ENCODE measurements around the gene SLC25A29.
A peak's percentile ranks its signal among the peaks of the same experiment; 100 is the strongest.
"Not testable (repeated sequence)": the region's sequence is repeated elsewhere in the genome, so short reads cannot be mapped to it uniquely, and the experiment has no call there.

Gene SLC25A29

DNA sequence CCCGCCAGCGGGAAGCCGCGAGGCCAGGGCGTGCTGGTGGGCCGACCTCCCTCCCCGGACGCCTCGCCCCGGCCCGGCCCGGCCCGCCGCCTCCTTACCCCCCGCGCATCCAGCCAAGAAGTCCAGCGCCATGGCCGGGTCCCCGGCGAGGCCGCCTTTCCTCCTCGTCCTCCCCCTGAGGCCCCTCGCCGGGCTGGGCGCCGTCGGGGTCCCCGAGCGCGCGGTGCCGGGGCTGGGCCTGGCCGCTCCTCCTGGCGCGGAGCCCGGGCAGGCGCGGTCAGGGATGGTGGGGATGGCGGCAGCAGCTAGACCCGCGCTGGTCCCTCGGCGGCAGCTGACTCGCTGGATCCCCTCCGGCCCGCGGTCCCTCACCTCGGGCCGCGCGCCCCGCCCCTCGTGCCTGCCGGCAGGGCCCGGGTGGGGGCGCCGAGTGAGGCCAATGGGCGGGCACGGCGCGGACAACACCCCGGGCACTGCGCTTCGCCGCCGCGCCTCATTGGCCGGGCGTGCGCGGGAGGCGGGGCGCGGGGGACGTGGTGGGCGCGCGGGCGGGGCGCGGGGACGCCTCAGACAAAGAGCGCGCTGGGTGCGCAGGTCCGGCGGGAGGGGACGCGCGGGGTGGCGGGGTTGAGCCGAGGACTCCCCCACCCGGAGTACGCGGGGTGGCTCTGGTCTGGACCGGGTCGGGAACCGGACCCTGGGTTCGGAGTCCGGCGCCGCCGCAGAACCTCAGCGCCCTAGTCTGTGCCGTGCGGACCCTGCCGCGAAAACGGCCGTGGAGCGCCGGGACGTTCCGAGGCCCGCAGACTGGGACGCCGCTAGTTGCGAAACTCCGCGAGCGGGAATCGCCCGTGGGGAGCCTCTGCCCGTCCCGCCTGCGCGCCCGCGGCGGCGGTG, at the start of gene SLC25A29:
TSS of gene SLC25A29 (minus strand) at position 344 of the 897 bp plus-strand sequence. CDS start at position 132, 212 bp downstream.
- DNase-seq (ENCODE audit: low spot score), result peak; percentile 98

- no peak for DNase-seq (ENCODE audit: low spot score)
Measured at GRCh38 chr14:100350986-100351385, 44.7 kb upstream of the SLC25A29 start.

- no peak for DNase-seq (ENCODE audit: low spot score)
Measured at GRCh38 chr14:100350276-100350926, 44.2 kb upstream of the SLC25A29 start.

DNA sequence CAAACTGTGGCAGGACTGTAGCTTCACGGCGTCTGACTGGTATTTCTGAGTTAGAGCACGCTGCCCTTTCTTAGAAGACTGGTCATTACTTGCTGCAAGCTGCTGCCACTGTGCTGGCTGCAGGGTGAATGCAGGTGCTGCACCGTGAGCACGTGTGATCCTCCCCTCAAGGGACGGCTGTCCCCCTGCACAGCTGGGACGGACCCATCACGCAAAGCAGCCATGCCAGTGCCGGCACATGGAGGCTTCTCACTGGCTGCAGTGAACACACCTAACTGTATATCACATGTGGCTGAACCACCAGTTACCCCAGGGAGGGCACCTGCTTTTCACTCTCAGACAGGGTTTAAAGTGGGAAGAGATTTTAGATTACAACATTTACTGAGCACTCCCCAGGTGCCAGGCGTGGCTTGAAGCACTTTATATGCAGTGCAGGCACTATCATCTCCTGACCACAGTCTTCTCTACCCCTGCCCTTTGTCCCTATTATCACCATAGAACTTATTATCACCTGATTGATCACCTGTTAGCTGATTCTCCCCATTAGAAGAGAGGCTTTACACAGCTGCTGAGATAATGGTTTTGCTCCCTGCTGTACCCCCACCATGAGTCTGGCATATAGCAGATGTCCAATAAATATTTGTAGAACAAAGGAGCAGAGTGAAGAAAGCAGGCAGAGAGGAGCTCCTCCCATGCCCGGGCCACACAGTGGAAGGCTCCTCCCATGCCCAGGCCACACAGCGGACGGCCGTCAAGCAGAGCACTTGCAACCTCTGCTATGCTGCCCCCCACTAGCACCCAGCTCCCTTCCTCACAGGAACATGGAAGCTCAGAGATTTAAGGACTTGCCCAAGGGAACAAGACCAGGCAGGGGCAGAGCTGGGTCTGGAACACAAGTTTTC, 42.8 kb upstream of the SLC25A29 start:
- no peak for DNase-seq (ENCODE audit: low spot score)

DNA sequence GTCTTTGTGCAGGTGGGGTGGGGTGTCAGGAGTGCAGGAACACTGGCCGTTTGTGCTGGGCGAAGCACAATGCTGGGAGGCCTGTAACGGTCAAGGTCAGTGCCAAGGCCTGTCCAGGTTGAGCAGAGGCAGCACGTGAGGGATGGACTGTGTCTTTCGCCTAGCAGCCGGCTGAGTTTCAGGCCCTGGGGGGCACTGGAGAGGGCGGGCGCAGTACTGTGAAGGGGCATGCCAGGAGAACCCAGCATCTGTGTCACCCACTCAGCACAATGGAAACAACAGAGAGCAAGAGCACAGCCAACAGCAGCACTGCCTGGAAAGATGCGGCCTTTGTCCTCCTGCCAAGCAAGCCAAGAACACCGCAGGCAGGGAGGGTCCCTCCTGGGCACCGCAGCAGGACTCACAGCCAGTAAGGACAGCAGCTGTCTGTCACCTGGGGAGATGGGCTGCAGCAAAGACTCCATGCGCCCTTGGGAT, 42.0 kb upstream of the SLC25A29 start:
- no peak for DNase-seq (ENCODE audit: low spot score)

DNA sequence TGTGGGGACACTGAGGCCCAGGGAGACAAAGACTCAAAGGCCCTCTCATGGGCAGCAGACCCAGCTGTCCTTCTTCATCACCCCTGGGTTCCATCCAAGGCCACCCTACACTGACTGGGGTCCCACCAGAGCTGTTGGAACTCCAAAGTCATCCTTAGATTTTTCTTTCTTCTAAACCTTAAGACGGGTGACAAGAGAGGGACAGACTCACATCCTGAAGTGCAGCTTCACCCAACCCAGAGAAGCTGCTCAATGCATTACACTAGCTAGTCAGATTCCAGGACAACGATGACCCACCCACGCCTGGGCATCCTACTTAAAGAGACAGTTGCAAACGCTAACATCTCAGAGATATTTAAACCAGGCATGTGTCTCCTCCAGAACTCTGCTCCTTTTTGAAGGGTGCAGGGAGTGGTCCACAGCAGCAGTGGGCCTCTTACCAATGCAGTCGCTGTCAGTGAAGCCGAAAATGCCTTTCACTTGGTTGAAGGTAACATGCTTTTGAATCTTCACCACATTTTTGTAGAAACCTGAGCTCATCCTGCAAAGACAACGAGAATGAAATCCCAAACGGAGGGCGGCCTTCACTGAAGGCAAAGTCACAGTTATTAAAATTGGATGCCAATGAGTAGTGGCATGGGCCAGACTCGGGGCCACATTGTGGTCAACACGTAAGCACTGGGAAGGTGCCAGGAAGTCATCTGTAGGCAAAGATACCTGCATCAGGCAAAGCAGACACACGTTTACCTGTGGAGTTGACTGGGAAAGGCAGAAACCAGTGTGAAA, 40.3 kb upstream of the SLC25A29 start:
- no peak for DNase-seq (ENCODE audit: low spot score)

GRCh38 chr14:100345711-100346110, 39.5 kb upstream of the SLC25A29 start:
- no peak for DNase-seq (ENCODE audit: low spot score)

GRCh38 chr14:100344657-100345056, 38.4 kb upstream of the SLC25A29 start:
- not testable (repeated sequence) for DNase-seq (ENCODE audit: low spot score)

- not testable (repeated sequence) for DNase-seq (ENCODE audit: low spot score)
Measured at GRCh38 chr14:100342826-100343225, 36.6 kb upstream of the SLC25A29 start.

GRCh38 chr14:100342195-100342594, 36.0 kb upstream of the SLC25A29 start:
- no peak for DNase-seq (ENCODE audit: low spot score)

DNA sequence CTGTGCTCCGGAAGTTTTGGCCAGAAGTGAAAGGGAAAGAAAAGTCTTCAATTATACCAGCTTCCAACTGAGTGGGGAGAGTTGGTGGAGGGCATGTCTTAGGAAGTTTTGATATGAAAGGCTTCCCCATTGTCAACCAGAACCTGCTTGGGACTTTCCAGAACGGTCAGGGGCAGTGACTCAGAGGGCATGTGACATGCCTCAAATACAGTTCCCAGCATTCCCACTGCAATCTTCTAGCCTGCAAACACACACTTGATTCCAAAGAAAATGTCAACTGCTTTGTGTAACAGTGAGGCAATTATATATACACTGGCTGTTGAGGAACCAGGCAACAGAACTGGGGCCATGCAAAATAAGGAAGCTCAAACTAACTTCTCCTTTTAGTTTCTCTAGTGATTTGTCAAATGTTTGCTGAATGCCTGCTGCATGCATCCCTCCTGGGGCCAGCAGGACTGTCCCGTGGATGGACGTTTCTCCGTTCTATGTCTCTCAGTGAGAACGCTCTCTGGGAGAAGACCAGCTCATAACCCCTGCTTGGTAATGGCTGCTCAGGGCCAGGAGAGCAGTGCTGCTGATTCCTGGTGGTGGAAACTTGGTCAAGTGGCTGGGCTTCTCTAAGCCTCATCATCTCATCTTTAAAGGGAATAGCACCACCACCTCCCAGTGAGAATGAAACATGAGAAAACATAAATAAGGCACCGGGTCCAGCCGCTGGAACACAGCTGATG, 35.2 kb upstream of the SLC25A29 start:
- DNase-seq (ENCODE audit: low spot score), result peak; percentile 90

GRCh38 chr14:100340423-100340813, 34.2 kb upstream of the SLC25A29 start:
- no peak for DNase-seq (ENCODE audit: low spot score)

- no peak for DNase-seq (ENCODE audit: low spot score)
Measured at GRCh38 chr14:100339766-100340422, 33.6 kb upstream of the SLC25A29 start.

DNA sequence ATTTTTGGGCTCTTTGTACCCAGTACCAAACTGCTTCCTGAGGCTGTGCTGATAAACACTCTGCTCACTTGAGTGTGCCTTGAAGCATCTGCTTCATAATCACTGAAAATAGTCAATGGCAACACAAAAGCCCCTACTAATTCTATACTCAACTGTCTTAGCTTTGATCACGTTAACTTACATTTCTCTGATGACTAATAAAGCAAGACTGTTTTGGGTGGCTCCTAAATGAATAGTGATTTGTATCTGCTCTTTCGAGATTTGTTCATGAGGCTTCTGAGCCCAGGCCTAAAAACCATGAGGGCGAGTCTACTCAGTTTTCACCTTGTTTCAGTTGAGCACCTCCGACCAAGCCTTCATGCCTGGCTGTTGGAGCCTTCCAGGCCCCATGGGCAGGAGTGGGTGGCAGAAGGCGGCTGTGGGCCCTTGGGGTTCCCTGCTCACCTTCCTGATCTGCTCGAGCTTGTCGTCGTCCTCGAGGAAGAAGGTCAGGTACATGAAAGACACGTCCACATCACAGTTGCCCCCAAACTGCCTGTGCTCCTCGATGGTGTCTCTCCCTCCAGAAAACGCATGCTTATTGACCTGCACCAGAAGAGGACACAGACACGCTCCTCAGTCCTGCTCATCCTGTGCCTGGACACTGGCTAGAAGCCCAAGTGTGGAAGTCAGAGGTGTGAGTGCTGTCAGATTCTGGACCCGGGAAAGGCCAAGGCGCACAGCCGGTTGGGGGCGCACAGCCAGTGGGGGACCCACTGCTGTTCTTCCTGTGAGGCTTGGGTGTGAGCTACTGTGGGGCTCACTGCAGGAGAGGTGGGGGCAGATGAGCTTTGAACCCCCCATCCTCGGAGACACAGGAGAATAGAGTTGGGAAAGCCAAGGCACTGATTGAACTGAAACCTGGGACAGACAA, 30.6 kb upstream of the SLC25A29 start:
- no peak for DNase-seq (ENCODE audit: low spot score)

DNA sequence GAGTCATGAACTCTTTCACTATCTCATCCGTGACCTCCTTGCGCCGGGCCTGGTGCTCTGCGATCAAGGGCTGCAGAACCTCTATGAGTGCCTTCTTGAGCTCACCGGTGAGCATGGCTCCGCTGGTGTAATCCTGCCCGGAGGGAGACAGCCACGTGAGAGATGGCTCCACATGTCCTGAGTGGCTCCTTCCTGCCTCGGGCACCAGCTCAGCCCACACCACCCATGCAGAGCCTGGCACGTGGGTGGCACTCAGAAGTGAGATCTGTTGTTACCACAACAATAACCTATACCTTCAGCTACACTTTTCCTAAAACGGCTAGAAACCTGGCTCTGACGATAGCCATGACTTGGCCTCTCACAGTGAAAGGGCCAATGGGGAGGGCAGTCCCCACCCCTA, 28.7 kb upstream of the SLC25A29 start:
- no peak for DNase-seq (ENCODE audit: low spot score)

DNA sequence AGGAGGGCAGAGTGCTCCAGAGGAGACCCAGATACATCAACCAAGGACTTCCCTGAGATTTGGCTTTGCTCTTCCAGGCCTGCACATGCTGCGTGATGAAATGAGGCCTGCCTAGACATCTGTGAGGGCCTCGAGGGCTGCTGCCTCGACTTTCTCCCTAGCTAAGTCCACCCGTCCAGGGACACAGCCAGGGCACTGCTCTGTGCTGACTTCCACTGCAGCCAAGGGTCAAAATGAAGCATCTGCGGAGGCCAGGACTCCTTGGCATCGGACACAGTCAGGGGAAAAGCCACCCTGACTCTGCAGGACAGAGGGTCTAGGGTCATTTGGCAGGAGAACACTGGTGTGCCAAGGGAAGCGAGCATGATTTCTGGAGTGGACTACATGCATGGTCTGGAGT, 27.6 kb upstream of the SLC25A29 start:
- DNase-seq (ENCODE audit: low spot score), result no peak

DNA sequence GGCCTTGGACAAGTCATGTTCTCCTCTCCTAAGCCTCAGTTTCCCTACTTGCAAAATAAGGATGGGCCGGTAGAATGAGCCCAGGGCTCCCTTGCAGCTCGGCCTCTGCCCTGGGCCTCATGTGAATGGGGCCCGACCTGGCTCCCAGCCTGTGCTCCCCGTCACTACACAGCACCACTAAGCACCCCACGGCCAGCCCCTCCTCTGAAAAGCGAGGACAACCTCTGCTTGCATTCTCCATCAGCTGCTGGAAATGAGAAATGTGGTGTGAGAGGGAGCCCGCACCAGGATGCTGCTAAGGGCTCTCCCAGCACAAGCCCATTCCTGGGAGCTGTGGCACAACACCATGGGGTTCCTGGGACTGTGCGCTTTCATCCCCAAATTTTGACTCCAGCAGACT, 27.1 kb upstream of the SLC25A29 start:
- DNase-seq (ENCODE audit: low spot score), result no peak

- no peak for DNase-seq (ENCODE audit: low spot score)
Measured at GRCh38 chr14:100332797-100333196, 26.6 kb upstream of the SLC25A29 start.

GRCh38 chr14:100332071-100332639, 25.9 kb upstream of the SLC25A29 start:
- DNase-seq (ENCODE audit: low spot score), result no peak

All from AG08396 (cell line).